Renal cortical epithelial cell (primary cell): Measurements from ENCODE around the gene PSMA2. TPM values are rescaled to one million over a fixed set of nuclear protein-coding genes. Genes with fewer than 3 reads are reported as not detected.

Experiments used
- DNase-seq: peaks from one replicate; pipeline ENCODE4 v3.0.0-alpha.2; 2011; ENCODE audit warnings: low read depth
- total RNA-seq: library from RNA; depleted of rRNA; stranded (reverse); fragments of >200 nt; gene quantifications from 2 replicates; pipeline ENCODE4 v1.2.3, GENCODE V29; 2014

The PSMA2 gene
- 61.6 and 160 TPM in 2 replicates for total RNA-seq

DNA sequence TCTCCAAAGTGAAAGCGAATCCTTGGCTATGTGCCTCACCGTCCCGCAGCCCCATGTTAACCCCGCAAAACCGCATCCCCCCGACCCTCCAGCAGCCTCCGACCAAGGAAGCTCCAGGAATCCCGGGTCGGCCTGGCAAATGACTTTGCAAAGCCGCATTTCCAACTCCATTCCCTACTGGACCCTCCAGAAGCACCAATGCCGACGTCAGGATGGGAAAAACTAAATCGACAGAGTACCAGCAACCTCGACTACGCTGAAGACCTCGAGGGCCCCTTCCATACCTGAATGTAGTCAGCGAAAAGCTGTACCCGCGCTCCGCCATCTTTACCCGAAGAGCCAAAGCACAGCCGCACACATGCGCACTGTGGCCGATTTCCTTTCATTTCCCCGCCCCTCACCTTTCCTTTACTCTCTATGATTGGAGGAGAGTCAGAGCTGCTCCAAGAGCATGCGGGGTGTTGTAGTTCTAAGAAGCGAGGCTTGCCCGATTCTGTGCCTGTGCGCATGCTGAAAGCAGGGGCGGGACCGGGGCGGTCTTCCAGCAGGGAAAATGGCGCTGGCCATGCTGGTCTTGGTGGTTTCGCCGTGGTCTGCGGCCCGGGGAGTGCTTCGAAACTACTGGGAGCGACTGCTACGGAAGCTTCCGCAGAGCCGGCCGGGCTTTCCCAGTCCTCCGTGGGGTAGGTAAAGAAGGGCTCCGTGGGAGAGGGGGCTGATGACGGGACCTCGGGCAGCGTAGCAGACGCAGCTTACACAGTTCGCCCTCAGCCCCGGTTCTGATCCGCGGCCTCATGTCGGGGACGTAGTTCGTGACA is at the start of gene PSMA2, which contains the start of gene MRPL32:
Gene PSMA2 (minus strand): TSS at position 341 of the 818 bp plus-strand sequence. CDS start 16 bp downstream, at position 325.
Gene MRPL32 (plus strand): TSS at position 543 of the 818 bp plus-strand sequence. CDS start 11 bp downstream, at position 554.
- peak; percentile 97 for DNase-seq

DNA sequence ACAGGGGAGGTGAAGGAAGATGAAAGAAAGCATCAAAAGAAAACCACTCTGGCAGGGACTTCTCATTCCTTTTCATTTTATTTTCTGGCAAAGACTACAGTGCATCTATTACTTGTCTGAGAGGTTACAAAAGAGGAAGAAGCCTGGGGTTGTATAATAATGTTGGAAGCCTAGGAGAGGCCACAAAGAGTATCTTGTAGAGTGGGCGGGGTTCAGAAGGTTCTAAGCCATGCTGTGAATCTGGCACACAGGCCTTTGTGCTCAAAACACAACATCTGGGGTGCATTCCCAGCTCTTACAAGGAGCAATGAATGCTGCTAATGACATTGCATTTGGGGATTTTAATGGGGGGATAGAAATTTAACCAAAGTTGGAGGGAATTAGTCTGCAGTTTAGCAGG is 49.6 kb upstream of the PSMA2 start:
- no peak for DNase-seq

DNA sequence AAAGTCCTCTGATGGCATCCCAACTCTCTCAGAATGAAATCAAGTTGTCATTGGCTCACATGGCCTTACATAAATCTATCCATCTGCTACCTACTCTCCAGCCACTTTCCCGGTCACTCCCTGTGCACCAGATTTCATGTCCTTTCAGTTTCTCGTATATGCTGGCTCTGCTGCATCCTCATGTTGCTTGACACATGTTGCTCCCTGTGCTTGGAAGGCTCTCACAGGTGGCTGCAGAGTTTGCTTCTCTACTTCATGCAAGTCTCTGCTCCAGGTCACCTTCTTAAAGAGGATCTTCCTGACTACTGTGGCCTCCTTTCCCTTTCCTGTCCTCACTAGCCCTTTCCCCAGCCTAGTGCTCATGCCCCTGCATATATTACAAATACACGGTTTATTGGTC is 48.5 kb upstream of the PSMA2 start:
- DNase-seq: no peak

DNA sequence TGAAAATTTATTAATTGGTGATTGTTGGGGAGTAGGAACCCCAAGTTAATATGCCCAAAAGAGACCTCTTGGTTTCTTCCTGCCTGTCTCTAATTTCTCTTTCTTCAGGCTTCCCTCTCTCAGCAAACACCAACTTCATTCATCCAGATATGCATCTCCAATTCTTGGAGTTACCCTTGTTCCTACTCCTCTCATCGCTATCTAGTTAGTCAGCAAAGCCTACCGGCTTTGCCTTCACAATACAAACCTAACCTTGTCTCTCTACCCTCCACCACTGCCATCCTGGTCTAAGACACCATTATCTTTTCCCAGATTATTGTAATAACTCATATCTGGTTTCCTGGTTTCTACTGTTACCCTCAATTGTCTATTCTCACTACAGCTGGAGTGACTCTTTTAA is 48.1 kb upstream of the PSMA2 start:
- no peak for DNase-seq

DNA sequence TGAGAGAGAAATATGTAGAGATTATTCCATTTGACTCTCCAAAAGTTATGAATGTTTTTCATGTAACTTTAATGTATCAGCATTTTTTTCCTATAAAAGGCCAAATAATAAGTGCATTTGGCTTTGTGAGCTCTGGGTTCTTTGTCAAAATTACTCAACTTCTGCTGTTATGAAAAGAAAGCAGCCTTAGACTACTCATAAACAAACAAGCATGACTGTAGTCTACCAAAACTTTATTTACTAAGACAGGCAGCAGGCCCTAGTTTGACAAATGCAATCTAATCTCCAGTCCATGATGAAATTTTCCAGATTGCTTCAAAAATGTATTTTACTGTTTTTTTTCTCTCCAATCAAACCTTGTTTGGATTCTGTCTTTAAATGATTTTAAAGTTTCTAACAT is 46.5 kb upstream of the PSMA2 start:
- no peak for DNase-seq

DNA sequence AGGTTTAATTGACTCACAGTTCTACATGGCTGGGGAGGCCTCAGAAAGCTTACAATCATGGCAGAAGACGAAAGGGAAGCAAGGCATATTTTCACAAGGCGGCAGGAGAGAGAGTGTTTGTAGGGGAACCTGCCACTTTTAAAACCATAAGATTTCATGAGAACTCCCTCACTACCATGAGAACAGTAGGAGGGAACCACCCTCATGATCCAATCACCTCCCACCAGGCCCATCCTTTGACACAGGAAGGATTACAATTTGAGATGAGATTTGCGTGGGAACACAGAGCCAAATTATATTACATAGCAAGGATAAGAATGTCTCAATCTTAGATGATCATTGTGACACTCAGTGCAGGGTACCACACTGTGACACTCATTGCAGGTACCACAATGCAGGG is 44.4 kb upstream of the PSMA2 start:
- DNase-seq: no peak

DNA sequence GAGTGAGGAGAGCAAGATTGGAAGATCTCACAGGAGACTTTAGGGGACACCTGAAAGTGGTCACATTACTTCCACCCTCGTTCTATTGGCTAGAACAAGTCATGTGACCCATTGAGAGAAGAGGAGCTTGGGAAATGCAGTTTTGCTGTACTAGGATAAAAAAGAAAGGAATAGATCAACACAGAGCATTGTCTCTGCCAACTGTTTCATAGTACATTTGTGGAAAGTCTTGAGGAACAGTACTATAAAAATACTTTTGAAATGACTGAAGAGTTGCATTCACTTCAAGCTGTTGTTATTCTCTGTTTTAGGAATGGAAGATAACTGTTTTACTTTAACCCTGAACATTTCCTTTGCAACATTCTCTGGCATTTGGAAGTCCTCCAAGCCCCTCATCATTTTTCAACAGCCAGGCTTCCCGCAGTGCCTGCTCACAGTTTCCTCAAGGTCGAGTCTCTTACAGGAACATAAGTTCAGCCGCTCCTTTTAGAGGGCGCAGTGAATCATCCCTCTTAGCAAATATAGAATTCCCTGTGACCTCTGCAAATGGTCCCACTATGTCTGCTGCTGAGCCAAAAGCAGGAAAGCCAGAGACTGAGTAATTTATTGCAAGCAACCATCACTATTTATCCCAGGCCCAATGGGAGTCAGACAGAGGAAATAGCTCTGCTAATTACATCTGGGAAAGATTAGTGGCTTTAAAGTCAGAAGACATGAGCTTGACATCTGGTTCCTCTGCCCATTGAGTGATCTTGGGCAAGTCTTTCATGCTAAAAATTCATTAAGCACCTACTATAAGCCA is 40.9 kb upstream of the PSMA2 start:
- DNase-seq: peak; percentile 73

DNA sequence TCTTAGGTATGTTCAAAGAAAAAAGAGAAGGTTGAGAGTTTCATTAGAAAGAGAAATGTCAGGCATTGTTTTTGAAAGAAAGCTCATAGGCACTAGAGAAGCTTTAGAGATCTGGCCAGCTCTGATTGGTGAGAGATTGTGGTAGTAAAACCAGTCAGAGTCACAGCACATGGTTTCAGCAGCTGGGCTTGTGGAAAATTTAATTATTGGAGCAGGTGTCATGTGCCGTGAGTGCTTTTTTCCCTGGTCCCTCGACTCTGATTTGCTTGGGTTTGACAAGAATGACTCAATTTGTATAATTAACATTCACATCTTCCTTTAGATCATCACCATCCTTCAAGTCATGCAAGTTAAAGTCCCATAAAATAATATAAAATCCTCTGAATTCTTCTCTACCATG is 35.4 kb upstream of the PSMA2 start:
- DNase-seq: no peak

DNA sequence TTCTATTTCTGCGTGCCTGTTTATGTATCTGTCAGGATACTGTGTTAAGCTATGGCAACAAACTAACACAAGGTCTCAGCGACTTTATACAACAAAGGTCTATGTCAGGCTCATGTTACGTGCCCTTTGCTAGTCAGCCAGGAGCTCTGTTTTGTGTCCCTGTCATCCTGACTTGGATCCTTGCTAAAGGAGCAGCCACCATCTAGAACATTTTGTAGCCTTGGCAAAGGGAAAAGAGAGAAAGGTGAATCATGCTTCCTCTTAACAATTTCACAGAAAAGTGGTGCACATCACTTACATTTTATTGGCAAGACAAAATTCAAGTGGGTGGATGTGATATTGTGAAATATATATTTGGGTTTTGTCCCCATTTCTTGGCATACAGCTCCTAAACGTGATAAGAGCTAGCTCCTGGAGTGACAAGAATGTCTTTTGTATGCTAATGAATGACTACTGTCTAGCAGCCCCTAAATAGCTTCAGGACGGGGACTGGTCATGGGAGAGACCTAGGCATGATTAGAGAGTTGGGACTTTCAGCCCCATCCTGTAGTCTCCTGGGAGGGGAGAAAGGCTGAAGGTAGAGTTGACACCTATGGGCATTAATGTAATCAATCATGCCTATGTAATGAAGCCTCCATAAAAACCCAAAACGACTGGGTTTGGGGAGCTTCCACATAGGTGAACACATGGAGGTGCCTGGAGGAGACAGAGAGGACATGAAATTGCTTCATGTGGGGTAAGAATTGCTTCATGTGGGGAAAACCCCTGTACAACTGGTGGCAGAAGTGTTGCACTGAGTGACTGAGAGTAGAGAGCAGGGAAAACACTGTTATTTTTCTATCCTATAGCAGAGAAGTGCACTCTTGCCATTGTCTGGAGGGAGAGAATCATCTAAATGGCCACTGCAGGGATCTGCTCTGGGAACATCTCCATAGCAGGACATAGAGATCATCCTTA is 33.2 kb upstream of the PSMA2 start:
- DNase-seq: no peak

DNA sequence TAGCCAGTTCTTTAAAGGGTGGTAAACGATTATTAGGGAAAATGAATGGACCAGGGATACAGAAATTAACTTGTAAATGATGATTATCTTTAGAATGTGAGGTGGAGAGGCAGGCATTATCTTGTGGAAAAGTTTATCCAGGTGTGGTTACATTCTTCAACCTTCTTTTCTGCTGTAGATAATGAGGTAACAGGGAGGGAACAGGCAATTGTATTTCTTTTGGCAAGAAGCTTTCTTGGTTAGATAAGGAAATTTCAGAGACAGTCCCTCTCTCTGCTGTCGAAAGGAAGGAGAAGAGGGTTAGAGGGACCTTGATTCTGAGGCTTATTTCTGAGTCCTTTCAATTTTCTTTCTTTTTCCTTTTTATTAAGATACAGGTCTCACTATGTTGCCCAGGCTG is 32.3 kb upstream of the PSMA2 start:
- DNase-seq: no peak

DNA sequence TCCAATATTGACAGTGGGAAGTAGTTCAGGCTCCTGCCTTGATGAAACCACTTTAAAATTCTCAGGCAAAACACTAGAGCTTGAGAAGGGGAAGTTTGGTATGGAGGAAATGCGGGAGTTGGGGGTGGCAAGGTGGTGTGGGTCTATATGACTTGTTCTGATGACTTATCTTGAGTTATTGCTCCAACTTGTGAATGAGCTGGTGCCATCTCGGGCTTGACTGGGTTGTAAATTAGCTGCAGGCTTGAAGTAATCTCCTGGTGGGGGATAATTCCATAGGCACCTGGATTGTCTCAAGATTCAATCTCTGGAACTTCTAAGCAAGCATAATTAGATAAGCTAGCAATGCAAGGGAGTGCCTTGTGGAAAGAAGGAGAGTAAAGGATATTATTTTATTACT is 29.2 kb upstream of the PSMA2 start:
- no peak for DNase-seq

DNA sequence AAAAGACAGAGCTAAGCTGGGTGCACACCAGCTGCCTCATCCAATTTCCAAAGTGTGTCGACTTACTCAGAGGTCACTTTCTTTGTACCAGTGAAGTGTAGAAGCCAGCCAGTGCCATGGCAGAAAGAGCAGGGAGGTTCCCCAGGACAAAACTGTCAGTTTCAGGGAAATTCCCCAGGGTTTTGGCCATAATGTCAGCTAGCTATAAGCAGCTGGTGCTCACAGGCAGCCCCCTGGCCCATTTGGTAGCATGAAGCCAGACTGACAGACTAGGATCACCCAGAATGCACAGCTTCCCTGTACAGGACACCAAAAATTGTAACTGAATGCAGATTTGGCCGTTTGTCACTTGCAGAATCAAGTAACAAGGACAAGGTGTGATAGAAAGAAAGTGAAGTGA is 28.8 kb upstream of the PSMA2 start:
- DNase-seq: no peak

DNA sequence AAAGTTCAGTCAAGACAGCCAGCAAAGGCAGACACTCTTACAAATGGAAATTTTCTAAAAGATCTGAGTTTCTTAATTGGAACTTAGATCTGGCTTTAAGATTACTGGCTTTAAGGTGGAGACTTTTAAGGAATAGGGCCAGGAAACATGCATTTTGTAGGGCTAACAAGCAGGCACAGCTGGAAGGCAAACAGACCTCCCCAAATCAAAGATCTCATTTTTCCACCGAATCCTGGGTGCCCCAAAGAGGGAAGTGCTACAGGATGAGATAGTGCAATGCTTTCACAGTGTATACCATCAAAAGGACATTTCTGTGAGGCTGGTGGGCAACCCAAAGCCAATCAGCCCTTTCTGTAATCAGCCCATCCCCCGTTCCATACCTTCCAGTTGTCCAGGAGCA is 27.6 kb upstream of the PSMA2 start:
- DNase-seq: no peak

DNA sequence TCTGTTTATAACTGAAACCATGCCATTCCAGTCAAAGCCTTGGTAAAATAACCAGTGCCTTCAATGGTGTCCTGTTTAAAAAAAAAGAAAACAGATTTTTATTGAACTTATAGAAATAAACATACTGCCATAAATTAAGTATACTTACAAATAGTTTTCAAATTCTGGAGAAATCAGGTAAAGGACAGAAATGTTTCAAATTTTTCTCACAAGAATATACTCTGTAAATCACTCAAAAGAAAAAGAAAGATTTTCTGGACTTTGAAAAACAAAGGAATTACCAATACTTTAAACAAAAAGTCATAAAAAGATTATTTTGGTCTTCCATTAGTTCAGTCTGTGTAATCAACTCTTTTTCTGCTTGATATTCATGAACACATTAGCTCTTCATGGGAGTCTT is 24.1 kb upstream of the PSMA2 start:
- no peak for DNase-seq

DNA sequence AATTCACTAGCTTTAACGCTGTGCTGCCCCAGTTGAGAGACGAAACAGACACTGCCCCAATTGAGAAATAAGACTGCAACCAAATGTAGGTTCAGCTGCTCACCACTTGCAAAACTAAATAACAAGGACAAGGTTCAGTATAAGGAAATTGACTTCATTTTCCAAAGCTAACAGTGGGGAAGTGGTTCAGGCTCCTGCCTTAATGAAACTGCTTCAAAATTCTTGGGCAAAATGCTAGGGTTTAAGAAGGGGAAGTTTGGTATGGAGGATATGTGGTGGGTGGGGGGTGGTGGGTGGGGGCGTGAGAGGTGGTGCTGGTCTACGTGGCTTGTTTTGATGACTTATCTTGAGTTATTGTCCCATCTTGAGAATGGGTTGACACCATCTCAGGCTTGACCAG is 22.0 kb upstream of the PSMA2 start:
- DNase-seq: no peak

DNA sequence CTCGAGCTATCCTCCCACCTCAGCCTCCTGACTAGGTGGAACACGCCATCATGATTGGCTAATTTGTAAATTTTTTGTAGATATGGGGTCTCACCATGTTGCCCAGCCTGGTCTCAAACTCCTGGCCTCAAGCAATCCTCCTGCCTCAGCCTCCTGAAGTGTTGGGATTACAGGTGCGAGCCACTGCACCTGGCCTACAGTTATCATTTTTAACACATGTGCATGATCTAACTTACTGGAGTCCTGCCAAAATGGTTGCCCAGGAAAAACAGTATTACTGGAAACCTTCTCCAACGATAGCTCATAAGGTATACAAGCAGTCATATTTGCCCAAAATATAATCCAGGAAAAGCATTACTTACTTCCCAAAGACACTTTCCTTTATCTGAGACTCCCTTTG is 20.4 kb upstream of the PSMA2 start:
- DNase-seq: no peak

DNA sequence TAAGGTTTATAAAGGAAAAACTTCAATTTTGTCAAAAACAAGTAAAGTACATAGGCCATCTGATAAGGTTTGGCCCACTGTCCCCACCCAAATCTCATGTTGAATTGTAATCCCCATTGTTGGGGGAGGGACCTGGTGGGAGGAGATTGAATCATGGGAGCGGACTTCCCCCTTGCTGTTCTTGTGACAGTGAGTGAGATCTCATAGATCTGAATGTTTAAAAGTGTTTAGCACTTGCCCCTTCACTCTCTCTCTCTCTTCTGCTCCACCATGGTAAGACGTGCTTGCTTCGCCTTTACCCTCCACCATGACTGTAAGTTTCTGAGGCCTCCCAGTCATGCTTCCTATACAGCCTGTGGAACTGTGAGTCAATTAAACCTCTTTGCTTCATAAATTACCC is 18.4 kb upstream of the PSMA2 start:
- DNase-seq: no peak

DNA sequence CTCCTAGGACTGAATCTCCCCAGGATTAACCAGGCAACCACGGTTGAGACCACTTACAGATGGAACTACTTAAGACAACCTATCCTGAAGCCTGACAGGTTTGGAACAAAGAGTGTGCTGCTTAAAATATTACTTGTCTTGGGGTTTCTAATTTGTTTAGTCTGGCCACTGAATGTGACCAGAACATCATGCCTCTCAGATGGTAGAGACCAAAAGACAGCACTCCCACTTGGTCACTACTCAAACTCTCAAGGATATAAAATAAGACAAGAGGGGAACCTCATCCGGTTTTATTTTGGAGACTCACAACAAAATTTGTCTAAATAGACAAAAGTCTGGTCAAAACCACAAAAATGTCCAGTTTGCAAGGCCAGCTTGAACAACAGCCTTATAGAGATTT is 15.5 kb upstream of the PSMA2 start:
- DNase-seq: no peak

DNA sequence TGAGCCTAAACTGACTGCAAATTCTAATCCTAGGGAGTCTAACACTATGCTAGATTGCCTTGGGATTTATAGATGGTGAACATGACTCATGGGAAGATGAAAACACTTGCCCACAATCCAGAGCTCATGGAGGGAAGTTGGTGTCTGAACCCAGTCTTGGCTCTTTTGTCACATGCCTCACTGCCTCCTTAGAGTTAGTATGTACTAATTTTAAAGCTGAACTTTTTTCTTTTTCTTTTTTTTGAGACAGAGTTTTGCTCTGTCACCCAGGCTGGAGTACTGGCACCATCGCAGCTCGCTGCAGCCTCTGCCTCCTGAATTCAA is 14.6 kb upstream of the PSMA2 start:
- DNase-seq: no peak

DNA sequence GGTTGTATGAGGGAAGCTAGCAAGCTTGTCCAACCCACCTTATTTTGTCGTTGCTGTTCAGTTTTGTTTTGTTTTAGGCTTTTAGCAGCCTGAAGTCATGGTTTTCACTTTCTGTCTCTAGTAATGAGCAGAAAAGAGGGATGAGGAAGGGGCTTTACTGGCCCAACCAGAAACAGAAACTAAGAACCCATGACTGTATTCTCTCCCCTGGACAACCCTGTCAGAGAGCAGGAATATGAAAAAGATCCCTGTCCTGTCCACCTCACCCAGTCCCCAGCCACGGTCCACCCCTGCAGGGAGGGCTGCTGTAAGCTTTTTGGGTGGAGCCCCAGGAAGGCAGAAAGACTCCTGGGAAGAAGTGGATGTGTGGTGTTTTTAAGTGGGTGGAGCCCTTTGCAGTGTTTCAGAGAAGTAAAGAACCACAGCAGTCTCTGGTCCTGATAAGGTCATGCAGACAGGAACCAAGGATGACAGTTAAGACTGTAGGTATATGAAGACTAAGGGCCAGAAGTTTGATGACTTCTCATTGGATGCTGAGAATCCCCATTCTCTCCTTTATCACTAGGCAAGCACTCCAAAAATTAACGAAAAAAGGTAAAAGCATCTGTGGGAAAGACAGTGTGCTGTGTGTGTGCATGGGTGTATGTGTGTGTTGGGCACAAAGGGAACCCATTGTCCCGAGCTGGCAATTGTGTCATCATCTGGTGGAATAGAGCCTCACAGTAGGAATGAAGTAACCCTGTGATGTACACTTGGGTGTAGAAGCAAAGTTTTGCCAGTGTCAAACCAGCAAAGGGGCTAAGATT is 14.1 kb upstream of the PSMA2 start:
- DNase-seq: no peak
